ENCODE data around the gene CMIP.

- TF ChIP-seq, protein P1, sequence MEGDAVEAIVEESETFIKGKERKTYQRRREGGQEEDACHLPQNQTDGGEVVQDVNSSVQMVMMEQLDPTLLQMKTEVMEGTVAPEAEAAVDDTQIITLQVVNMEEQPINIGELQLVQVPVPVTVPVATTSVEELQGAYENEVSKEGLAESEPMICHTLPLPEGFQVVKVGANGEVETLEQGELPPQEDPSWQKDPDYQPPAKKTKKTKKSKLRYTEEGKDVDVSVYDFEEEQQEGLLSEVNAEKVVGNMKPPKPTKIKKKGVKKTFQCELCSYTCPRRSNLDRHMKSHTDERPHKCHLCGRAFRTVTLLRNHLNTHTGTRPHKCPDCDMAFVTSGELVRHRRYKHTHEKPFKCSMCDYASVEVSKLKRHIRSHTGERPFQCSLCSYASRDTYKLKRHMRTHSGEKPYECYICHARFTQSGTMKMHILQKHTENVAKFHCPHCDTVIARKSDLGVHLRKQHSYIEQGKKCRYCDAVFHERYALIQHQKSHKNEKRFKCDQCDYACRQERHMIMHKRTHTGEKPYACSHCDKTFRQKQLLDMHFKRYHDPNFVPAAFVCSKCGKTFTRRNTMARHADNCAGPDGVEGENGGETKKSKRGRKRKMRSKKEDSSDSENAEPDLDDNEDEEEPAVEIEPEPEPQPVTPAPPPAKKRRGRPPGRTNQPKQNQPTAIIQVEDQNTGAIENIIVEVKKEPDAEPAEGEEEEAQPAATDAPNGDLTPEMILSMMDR (IDR thresholded peaks at IDR 0.05): no peak
- no peak for TF ChIP-seq POLR2A (IDR thresholded peaks at IDR 0.05)
Measured at GRCh38 chr16:81487301-81487720, 42.7 kb downstream of the CMIP start.

All from thyroid gland (tissue), 4 donors.